Common myeloid progenitor, CD34-positive (primary cell): ENCODE measurements around the gene LYRM2. TPM values are rescaled to one million over a fixed set of nuclear protein-coding genes. Genes with fewer than 3 reads are reported as not detected.
A peak's percentile ranks its signal among the peaks of the same experiment; 100 is the strongest.

Experiments used
- CTCF ChIA-PET: fragments of 350-600 bp; sonication (Branson Sonifier 250); formaldehyde crosslinking; loops from one replicate; lab custom pipeline; 2021; ENCODE audit warnings: antibody characterized with exemption; lab: Charles Lee
- POLR2A ChIA-PET: fragments of 350-600 bp; sonication (Branson Sonifier 250); formaldehyde crosslinking; loops from one replicate; lab custom pipeline; 2021; ENCODE audit warnings: antibody characterized with exemption; lab: Charles Lee
- DNase-seq, 3 donors: peaks; one replicate each; pipeline versions ENCODE4 v3.0.0 to v3.0.0-alpha.2; 2013
- H3K27ac ChIP-seq, 2 experiments: 1 replicate in 1 of 2; 2 replicates in 1 of 2; pipeline ENCODE4 v1.7.0; 2013; ENCODE audit warnings: inconsistent platforms in 2 of 2, low read length in 2 of 2, mild to moderate bottlenecking in 2 of 2, low read depth in 1 of 2, moderate library complexity in 1 of 2; ENCODE audit not compliant: severe bottlenecking in 2 of 2, insufficient read depth in 1 of 2, poor library complexity in 1 of 2
- H3K27me3 ChIP-seq, 5 experiments: replicated peaks in 2 of 5; 1 replicate in 3 of 5; 2 replicates in 2 of 5; pipeline versions ENCODE4 v1.6.1 to v1.7.0; 2013; ENCODE audit warnings: low read length in 4 of 5, mild to moderate bottlenecking in 2 of 5, moderate library complexity in 2 of 5, inconsistent platforms in 1 of 5; ENCODE audit not compliant: insufficient read depth in 5 of 5, control insufficient read depth in 4 of 5
- H3K36me3 ChIP-seq, 4 experiments: 1 replicate in 2 of 4; 2 replicates in 2 of 4; pipeline versions ENCODE4 v1.6.1 to v1.7.0; 2013; ENCODE audit warnings: low read length in 3 of 4, control low read depth in 1 of 4, mild to moderate bottlenecking in 1 of 4; ENCODE audit not compliant: control insufficient read depth in 4 of 4, insufficient read depth in 4 of 4
- H3K4me1 ChIP-seq, 4 experiments: 1 replicate in 3 of 4; 2 replicates in 1 of 4; pipeline versions ENCODE4 v1.6.1 to v1.7.1; 2013; ENCODE audit warnings: low read length in 3 of 4, mild to moderate bottlenecking in 3 of 4, control low read depth in 1 of 4, inconsistent platforms in 1 of 4, moderate library complexity in 1 of 4; ENCODE audit not compliant: control insufficient read depth in 4 of 4, insufficient read depth in 4 of 4; ENCODE audit errors: control extremely low read depth in 1 of 4
- H3K4me3 ChIP-seq, 7 experiments: 1 replicate in 4 of 7; 2 replicates in 3 of 7; pipeline versions ENCODE4 v1.5.1 to v1.7.0; 2013; ENCODE audit warnings: mild to moderate bottlenecking in 7 of 7, low read length in 6 of 7, moderate library complexity in 6 of 7, inconsistent platforms in 2 of 7, low read depth in 2 of 7, control low read depth in 1 of 7; ENCODE audit not compliant: insufficient read depth in 4 of 7, control insufficient read depth in 1 of 7; ENCODE audit errors: extremely low read depth in 1 of 7
- H3K9me3 ChIP-seq, 5 experiments: 1 replicate in 4 of 5; 2 replicates in 1 of 5; pipeline versions ENCODE4 v1.6.1 to v1.7.1; 2013; ENCODE audit warnings: low read length in 4 of 5, mild to moderate bottlenecking in 2 of 5, inconsistent platforms in 1 of 5, low read depth in 1 of 5, moderate library complexity in 1 of 5; ENCODE audit not compliant: control insufficient read depth in 4 of 5, insufficient read depth in 2 of 5; ENCODE audit errors: control extremely low read depth in 1 of 5
- WGBS: methylation state at CpG from one replicate; pipeline ENCODE4 v1.1.5; 2013; ENCODE audit not compliant: insufficient coverage; 5-methylcytosine and 5-hydroxymethylcytosine counted together
- polyA plus RNA-seq: library from polyadenylated mRNA; unstranded; fragments of 120-200 nt; gene quantifications from one replicate; pipeline ENCODE4 v1.2.1, GENCODE V29; 2013

LYRM2 gene
- polyA plus RNA-seq = 40.7 TPM

- Histone ChIP-seq H3K4me1 (peaks cover 3 to 19% (median 16%) of the 10 kb centered on the region in 4 experiments), H3K9me3 (no peaks in the 10 kb centered on the region), H3K36me3 (peaks cover 7 to 40% (median 20%) of the 10 kb centered on the region in 4 experiments), H3K27me3 (no peaks in the 10 kb centered on the region), H3K4me3 (peak within 1 kb of the TSS; percentile 79 to 97 (median 90)), H3K27ac (peak within 1 kb of the TSS; percentile 95 to 96)
- DNase-seq = peak; percentile 90 to 94 (median 94)
- ChIA-PET CTCF (interaction anchor here (1.0 to 1.3 kb wide), 2 partner anchors 64 to 266 kb away, joined by 3 read pairs; no protein-coding TSS in a partner anchor), POLR2A (interaction anchor here (0.6 kb wide), 1 partner anchor 212 kb away, joined by 3 read pairs; no protein-coding TSS in a partner anchor)
- WGBS = 2% methylated on average over 58 of the region's 58 CpGs
Measured at GRCh38 chr6:89638320-89639195, at the start of gene LYRM2. TSS of gene LYRM2 (minus strand) at chr6:89638747. CDS start at chr6:89638716, 31 bp downstream.

- no peaks in the 10 kb centered on the region for H3K4me1 ChIP-seq
- ChIA-PET POLR2A (no interaction called here), CTCF (interaction anchor here (0.6 kb wide), 1 partner anchor 22 kb away, joined by 3 read pairs; no protein-coding TSS in a partner anchor)
Measured at GRCh38 chr6:89688328-89688727, 49.8 kb upstream of the LYRM2 start.

GRCh38 chr6:89685311-89685710 is 46.8 kb upstream of the LYRM2 start:
- no peak for DNase-seq
- H3K36me3 ChIP-seq = peaks cover 39 to 91% (median 75%) of the 10 kb centered on the region in 4 experiments

More at GRCh38 chr6:89688328-89688727, 49.8 kb upstream of the LYRM2 start:
- H3K4me3 ChIP-seq = no peak overlapping the region
- no peaks in the 10 kb centered on the region for H3K9me3 ChIP-seq
- 100% methylated on average over 2 of the region's 2 CpGs for WGBS
- H3K27me3 ChIP-seq = no peaks in the 10 kb centered on the region
- H3K27ac ChIP-seq = no peak overlapping the region
- no peak for DNase-seq
- peaks cover 45 to 94% (median 77%) of the 10 kb centered on the region in 4 experiments for H3K36me3 ChIP-seq

GRCh38 chr6:89682991-89683390 is 44.4 kb upstream of the LYRM2 start:
- ChIA-PET POLR2A (no interaction called here), CTCF (interaction anchor here (1.0 kb wide), 1 partner anchor 50 kb away, joined by 3 read pairs; no protein-coding TSS in a partner anchor)
- Histone ChIP-seq H3K9me3 (no peaks in the 10 kb centered on the region), H3K4me3 (no peak overlapping the region), H3K27ac (no peak overlapping the region), H3K27me3 (no peaks in the 10 kb centered on the region), H3K4me1 (no peaks in the 10 kb centered on the region), H3K36me3 (peaks cover 43 to 91% (median 74%) of the 10 kb centered on the region in 4 experiments)
- no peak for DNase-seq
- no CpG with 5 or more reads among the region's 1 CpG for WGBS

More at GRCh38 chr6:89685311-89685710, 46.8 kb upstream of the LYRM2 start:
- CTCF ChIA-PET = no interaction called here
- H3K4me3 ChIP-seq = no peak overlapping the region
- no peaks in the 10 kb centered on the region for H3K4me1 ChIP-seq
- no peak overlapping the region for H3K27ac ChIP-seq
- no peaks in the 10 kb centered on the region for H3K9me3 ChIP-seq
- POLR2A ChIA-PET = no interaction called here
- no peaks in the 10 kb centered on the region for H3K27me3 ChIP-seq
- 100% methylated on average over 2 of the region's 2 CpGs for WGBS

GRCh38 chr6:89681983-89682564 is 43.5 kb upstream of the LYRM2 start:
- ChIA-PET CTCF (no interaction called here), POLR2A (no interaction called here)
- H3K4me1 ChIP-seq = no peaks in the 10 kb centered on the region
- WGBS = 91% methylated on average over 8 of the region's 10 CpGs
- DNase-seq = no peak
- H3K27ac ChIP-seq = no peak overlapping the region
- H3K27me3 ChIP-seq = no peaks in the 10 kb centered on the region
- peaks cover 35 to 90% (median 73%) of the 10 kb centered on the region in 4 experiments for H3K36me3 ChIP-seq
- no peaks in the 10 kb centered on the region for H3K9me3 ChIP-seq
- no peak overlapping the region for H3K4me3 ChIP-seq

- H3K9me3 ChIP-seq = no peaks in the 10 kb centered on the region
- peaks cover 34 to 90% (median 72%) of the 10 kb centered on the region in 4 experiments for H3K36me3 ChIP-seq
- POLR2A ChIA-PET = no interaction called here
Measured at GRCh38 chr6:89680551-89680950, 42.0 kb upstream of the LYRM2 start.

More at GRCh38 chr6:89680551-89680950, 42.0 kb upstream of the LYRM2 start:
- CTCF ChIA-PET = no interaction called here
- no peaks in the 10 kb centered on the region for H3K27me3 ChIP-seq
- H3K27ac ChIP-seq = no peak overlapping the region
- H3K4me1 ChIP-seq = no peaks in the 10 kb centered on the region
- DNase-seq = no peak
- no peak overlapping the region for H3K4me3 ChIP-seq
- WGBS = 95% methylated on average over 7 of the region's 7 CpGs
